Measurements from ENCODE around the gene ATP8A1.

DNA sequence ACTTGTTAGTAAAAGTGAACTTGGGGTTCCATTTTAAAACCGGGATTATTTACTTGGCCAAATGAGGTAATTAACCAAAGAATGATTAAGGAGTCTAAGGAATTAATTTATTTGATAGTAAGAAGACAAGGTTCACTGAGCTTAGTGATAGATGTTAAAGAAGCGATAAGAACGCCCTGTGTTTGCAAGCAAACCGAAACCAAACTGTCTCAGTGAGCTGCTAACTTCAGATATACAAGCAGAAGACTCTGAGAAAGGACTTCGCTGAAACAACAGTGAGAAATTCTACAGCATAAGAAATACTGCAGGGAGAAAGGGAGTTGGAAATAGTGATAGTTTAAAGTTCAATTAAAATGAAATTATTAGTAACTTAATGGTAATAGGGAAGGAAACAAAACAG, 297.2 kb downstream of the ATP8A1 start:
- TF ChIP-seq YY1 (IDR thresholded peaks at IDR 0.05; ENCODE audit: insufficient read depth, insufficient read length), result no peak
- TF ChIP-seq ZNF274 (IDR thresholded peaks at IDR 0.05; ENCODE audit: low read depth, low read length), result no peak

Data from NT2/D1 (cell line).